Sigmoid colon (tissue), 7 donors: Measurements from ENCODE around the gene ZFAND3. TPM values are rescaled to one million over a fixed set of nuclear protein-coding genes. Genes with fewer than 3 reads are reported as not detected.

Experiments
- DNase-seq: peaks from one replicate; pipeline ENCODE4 v3.0.0-alpha.2; 2019
- H3K27ac ChIP-seq, 4 donors: fragments of 200-600 bp; sonication (generic); one replicate each; pipeline ENCODE4 v1.5.1; 2016 to 2019; ENCODE audit warnings: mild to moderate bottlenecking in 1 of 4
- H3K27me3 ChIP-seq, 3 donors: fragments of 200-600 bp; sonication (generic); one replicate each; pipeline ENCODE4 v1.5.1; 2019; ENCODE audit warnings: mild to moderate bottlenecking in 1 of 3
- H3K36me3 ChIP-seq, 4 donors: fragments of 200-600 bp; sonication (generic); one replicate each; pipeline ENCODE4 v1.5.1; 2016 to 2019
- H3K4me1 ChIP-seq, 4 donors: fragments of 200-600 bp; sonication (generic); one replicate each; pipeline ENCODE4 v1.5.1; 2017 to 2019
- H3K4me3 ChIP-seq, 4 donors: fragments of 200-600 bp; sonication (generic); one replicate each; pipeline ENCODE4 v1.5.1; 2017 to 2019; ENCODE audit warnings: mild to moderate bottlenecking in 2 of 4, moderate library complexity in 1 of 4
- H3K9me3 ChIP-seq, 4 donors: fragments of 200-600 bp in 3 of 4; sonication (generic) in 3 of 4; one replicate each; pipeline versions ENCODE4 v1.5.1 to v1.6.1; 2013 to 2019
- EP300 ChIP-seq, 4 donors: sonication (generic); formaldehyde crosslinking; IDR thresholded peaks; one replicate each; pipeline ENCODE4 v1.6.1; 2017; ENCODE audit warnings: antibody characterized with exemption in 4 of 4
- POLR2A ChIP-seq, 2 donors: fragments of 450-650 bp; IDR thresholded peaks; one replicate each; pipeline ENCODE4 v1.6.1; 2016; ENCODE audit warnings: antibody characterized with exemption in 2 of 2, mild to moderate bottlenecking in 2 of 2, moderate library complexity in 2 of 2
- POLR2AphosphoS5 ChIP-seq, 4 donors: sonication (generic); formaldehyde crosslinking; IDR thresholded peaks; one replicate each; pipeline ENCODE4 v1.6.1; 2017; ENCODE audit warnings: antibody characterized with exemption in 4 of 4
- WGBS, 2 donors: extraction: QIAGEN DNeasy Blood & Tissue Kit; methylation state at CpG; one replicate each; pipeline ENCODE4 v1.1.7; 2013; 5-methylcytosine and 5-hydroxymethylcytosine counted together
- intact Hi-C: fragments of 100-400 bp; cut with DNase I; formaldehyde crosslinking; loops from one replicate; pipeline ENCODE4 v1.15.1; 2023
- polyA plus RNA-seq, 3 donors: library from polyadenylated mRNA; stranded (reverse); fragments of 200-250 nt; gene quantifications; one replicate each; pipeline ENCODE4 v1.2.3, GENCODE V29; 2013
- total RNA-seq, 4 donors: library from RNA; depleted of rRNA; stranded (reverse); fragments of >200 nt; gene quantifications; one replicate each; pipeline ENCODE4 v1.1.0, GENCODE V29; 2016
- TF ChIP-seq, protein P1 (sequence below), 4 experiments: fragments of 450-650 bp in 3 of 4; fragments of 200-600 bp in 1 of 4; IDR thresholded peaks; one replicate each; pipeline ENCODE4 v1.5.1; 2016 to 2019; ENCODE audit warnings: antibody characterized with exemption in 4 of 4, mild to moderate bottlenecking in 3 of 4, moderate library complexity in 2 of 4
- donor health status: healthy with polysubstance abuse.
- donor health status: Bipolar disorder and iron deficiency.
- donor health status: healthy.

Gene ZFAND3
- total and polyA plus RNA-seq, 7 donors, result 32.4 to 54.8 (median 39.0) TPM

DNA sequence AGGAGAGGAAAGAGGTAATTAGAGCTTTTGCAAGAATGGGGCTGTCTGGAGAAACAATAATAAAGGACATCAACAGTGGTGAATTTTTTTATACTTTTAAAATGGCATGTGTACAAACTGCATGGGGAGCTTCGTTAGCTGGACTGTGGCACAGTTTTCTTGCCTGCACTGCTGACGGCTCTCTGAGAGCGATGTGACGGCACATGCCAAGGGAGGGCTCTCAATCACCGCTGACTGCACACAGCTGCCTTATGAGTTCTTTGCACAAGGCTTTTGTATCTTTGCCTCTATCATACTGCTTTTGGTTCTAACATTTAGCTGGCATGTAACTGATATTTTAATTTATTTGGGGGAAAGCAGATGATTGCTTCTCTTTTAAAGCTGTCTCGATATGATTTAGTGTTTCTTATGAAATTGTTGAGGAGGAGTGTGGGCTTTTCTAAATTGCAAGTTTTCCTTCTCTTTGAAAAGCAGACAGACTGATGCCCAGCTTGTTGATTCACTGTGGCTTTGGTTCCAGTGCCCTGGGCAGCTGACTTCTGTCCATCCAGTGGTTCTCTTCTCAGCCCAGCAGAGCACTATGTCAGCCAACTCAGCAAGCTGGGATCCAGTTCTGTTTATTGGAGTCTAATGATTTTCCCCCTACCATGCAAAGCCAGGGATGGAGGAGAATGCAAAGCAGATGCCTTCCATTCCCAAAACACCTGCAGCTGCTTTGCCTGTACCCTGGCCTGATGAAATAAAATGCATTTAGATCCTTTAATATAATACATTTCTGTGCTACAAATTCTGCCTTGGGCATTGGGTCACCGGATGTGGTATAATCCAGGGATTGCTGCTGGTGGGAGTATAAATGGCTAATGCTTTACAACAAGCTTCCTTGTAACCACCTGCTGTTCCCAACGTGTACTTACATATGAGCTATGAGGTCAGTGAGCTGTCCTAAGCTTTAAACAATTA, 323.9 kb downstream of the ZFAND3 start:
- H3K36me3 ChIP-seq, result peaks cover 0 to 13% (median 2%) of the 10 kb centered on the region in 4 donors
- no peaks in the 10 kb centered on the region for H3K27me3 ChIP-seq
- H3K27ac ChIP-seq, result no peak overlapping the region
- TF ChIP-seq EP300 (IDR thresholded peaks at IDR 0.05), result no peak
- TF ChIP-seq POLR2A (IDR thresholded peaks at IDR 0.05), result no peak
- no peaks in the 10 kb centered on the region for H3K4me1 ChIP-seq
- no peak overlapping the region for H3K4me3 ChIP-seq
- 83% methylated on average over 8 of the region's 8 CpGs for WGBS, 2 donors
- H3K9me3 ChIP-seq, result no peaks in the 10 kb centered on the region
- intact Hi-C loops, result no loop called here
- no peak for DNase-seq

DNA sequence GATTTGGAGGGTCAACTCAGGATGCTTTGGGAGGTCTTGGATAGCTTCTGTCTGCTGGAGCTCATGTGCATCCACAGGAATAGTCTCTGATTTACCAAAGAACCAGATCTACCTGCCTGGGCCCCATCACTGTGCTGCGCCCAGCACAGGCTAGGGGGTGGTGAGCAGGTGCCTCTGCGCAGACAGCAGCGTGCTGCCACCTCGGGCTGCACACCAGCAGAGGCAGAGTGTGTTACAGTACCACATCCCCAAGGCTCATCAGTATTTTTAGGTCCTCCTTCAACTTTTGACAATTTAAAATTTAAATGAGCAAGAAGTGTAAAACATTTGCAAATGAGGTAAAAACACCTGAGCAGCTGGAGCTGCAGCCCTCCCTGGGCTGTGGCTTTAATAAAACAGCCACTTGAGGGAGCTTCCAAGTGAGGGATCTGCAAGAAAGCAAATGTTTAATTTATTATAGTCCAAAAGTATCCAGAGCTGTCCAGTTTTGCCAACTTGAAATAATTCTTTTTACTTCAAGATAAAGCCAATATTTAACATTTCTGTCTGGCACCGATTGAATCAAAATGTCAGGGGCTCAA, 324.9 kb downstream of the ZFAND3 start:
- peaks cover 0 to 13% (median 2%) of the 10 kb centered on the region in 4 donors for H3K36me3 ChIP-seq
- intact Hi-C loops, result no loop called here
- 94 to 95% methylated on average over 5 of the region's 5 CpGs for WGBS, 2 donors

DNA sequence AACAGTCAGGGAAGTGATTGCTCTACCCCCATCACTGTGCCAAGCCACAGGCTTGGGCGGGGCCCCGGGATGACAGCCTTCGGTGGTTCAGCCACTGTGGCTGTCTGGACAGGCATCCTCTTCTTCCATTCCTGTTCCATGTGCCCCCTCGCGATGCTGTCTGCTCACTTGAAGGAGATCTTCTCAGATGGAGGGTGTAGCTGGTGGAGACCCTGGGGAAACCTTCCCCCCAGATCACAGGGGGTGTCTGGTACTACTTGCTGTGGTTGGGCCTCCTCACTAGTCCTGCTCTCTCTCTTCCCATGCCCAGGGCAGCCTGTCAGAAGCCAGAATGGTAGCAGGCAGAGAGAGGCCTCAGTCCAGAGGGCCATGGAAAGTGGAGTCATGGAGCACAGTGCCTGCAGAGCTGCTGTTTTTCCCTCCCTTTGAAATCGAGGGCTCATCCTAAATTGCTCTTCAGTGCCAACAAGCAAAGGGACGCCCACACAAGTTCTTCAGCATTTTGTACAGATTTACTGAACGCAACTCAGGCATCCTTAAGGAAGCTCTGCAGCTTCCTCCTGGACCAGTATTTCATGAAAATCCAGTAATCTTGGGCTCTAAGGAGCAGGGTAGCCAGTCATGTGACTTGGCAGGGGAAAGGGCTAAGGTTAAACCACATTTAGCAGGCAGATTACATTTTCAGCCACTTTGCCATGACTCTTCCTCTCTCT, 326.6 kb downstream of the ZFAND3 start:
- no peak overlapping the region for H3K4me3 ChIP-seq
- H3K27ac ChIP-seq, result no peak overlapping the region
- intact Hi-C loops, result no loop called here
- no peaks in the 10 kb centered on the region for H3K27me3 ChIP-seq
- H3K4me1 ChIP-seq, result peaks cover 0 to 9% (median 0%) of the 10 kb centered on the region in 4 donors
- TF ChIP-seq EP300 (IDR thresholded peaks at IDR 0.05) (no peak), POLR2A (IDR thresholded peaks at IDR 0.05) (no peak), POLR2AphosphoS5 (IDR thresholded peaks at IDR 0.05) (no peak)
- TF ChIP-seq, protein P1, sequence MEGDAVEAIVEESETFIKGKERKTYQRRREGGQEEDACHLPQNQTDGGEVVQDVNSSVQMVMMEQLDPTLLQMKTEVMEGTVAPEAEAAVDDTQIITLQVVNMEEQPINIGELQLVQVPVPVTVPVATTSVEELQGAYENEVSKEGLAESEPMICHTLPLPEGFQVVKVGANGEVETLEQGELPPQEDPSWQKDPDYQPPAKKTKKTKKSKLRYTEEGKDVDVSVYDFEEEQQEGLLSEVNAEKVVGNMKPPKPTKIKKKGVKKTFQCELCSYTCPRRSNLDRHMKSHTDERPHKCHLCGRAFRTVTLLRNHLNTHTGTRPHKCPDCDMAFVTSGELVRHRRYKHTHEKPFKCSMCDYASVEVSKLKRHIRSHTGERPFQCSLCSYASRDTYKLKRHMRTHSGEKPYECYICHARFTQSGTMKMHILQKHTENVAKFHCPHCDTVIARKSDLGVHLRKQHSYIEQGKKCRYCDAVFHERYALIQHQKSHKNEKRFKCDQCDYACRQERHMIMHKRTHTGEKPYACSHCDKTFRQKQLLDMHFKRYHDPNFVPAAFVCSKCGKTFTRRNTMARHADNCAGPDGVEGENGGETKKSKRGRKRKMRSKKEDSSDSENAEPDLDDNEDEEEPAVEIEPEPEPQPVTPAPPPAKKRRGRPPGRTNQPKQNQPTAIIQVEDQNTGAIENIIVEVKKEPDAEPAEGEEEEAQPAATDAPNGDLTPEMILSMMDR (IDR thresholded peaks at IDR 0.05), result no peak
- H3K9me3 ChIP-seq, result no peaks in the 10 kb centered on the region
- WGBS, 2 donors, result 87 to 88% methylated on average over 8 of the region's 8 CpGs
- DNase-seq, result no peak
- H3K36me3 ChIP-seq, result peaks cover 0 to 13% (median 2%) of the 10 kb centered on the region in 4 donors

More for the DNA sequence above, 324.9 kb downstream of the ZFAND3 start:
- peaks cover 0 to 6% (median 0%) of the 10 kb centered on the region in 4 donors for H3K4me1 ChIP-seq
- H3K4me3 ChIP-seq, result no peak overlapping the region
- no peaks in the 10 kb centered on the region for H3K27me3 ChIP-seq
- no peaks in the 10 kb centered on the region for H3K9me3 ChIP-seq
- no peak overlapping the region for H3K27ac ChIP-seq
- no peak for DNase-seq
- TF ChIP-seq, protein P1 (IDR thresholded peaks at IDR 0.05), result no peak
- TF ChIP-seq POLR2A (IDR thresholded peaks at IDR 0.05) (no peak), POLR2AphosphoS5 (IDR thresholded peaks at IDR 0.05) (no peak), EP300 (IDR thresholded peaks at IDR 0.05) (no peak)

DNA sequence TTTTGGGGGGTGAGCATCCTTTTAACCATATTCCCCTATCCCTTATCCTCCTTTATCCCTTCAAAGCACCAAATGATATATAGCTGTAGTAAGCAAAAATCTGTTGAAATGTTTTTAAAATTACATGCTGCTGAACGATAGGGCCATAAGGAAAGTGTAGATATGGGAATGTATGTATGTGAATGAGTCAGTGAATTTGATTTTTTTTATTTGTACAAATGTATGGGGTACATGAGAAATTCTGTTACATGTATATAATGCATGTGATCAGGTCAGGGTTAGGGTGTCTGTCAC, 327.2 kb downstream of the ZFAND3 start:
- H3K27ac ChIP-seq, result no peak overlapping the region
- peaks cover 0 to 10% (median 2%) of the 10 kb centered on the region in 4 donors for H3K36me3 ChIP-seq
- H3K9me3 ChIP-seq, result no peaks in the 10 kb centered on the region
- DNase-seq, result no peak
- no peak for TF ChIP-seq POLR2AphosphoS5 (IDR thresholded peaks at IDR 0.05)
- no peak for TF ChIP-seq EP300 (IDR thresholded peaks at IDR 0.05)
- no peak for TF ChIP-seq POLR2A (IDR thresholded peaks at IDR 0.05)
- H3K4me3 ChIP-seq, result no peak overlapping the region
- peaks cover 0 to 9% (median 0%) of the 10 kb centered on the region in 4 donors for H3K4me1 ChIP-seq
- H3K27me3 ChIP-seq, result no peaks in the 10 kb centered on the region
- WGBS, 2 donors, result 91 to 94% methylated on average over 1 of the region's 1 CpG
- intact Hi-C loops, result no loop called here

DNA sequence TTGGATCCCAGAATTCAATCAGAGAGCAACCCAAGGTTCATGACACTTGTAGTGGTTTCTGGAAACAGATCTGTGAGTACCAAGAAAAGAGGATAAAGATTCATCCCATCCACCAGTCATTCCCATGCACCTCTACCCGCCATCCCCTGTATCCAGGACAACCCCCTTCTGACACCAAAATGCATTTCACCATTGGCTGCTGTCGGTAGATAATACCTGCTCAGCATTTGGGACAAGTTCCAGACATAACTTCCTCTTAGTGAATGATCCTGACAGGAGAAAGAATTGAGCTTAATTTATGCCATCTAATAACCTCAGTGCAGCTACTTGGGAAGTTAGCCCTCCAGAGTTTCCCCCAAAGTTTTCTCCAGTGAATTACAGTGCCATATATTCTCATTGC, 329.1 kb downstream of the ZFAND3 start:
- Histone ChIP-seq H3K27me3 (no peaks in the 10 kb centered on the region), H3K36me3 (peaks cover 0 to 7% (median 0%) of the 10 kb centered on the region in 4 donors), H3K4me1 (peaks cover 0 to 9% (median 0%) of the 10 kb centered on the region in 4 donors), H3K4me3 (no peak overlapping the region), H3K9me3 (no peaks in the 10 kb centered on the region), H3K27ac (no peak overlapping the region)
- WGBS, 2 donors, result 87 to 93% methylated on average over 2 of the region's 2 CpGs
- TF ChIP-seq, protein P1 (IDR thresholded peaks at IDR 0.05), result no peak
- TF ChIP-seq EP300 (IDR thresholded peaks at IDR 0.05) (no peak), POLR2AphosphoS5 (IDR thresholded peaks at IDR 0.05) (no peak), POLR2A (IDR thresholded peaks at IDR 0.05) (no peak)
- DNase-seq, result no peak
- intact Hi-C loops, result no loop called here
